ENCODE data around the gene AGRN. TPM values are rescaled to one million over a fixed set of nuclear protein-coding genes. Genes with fewer than 3 reads are reported as not detected.
"Not testable (repeated sequence)": the region's sequence is repeated elsewhere in the genome, so short reads cannot be mapped to it uniquely, and the experiment has no call there.

The AGRN gene
- total RNA-seq, 2 donors from 2014 or later = 18.8 to 26.8 TPM

- DNase-seq (ENCODE audit: low spot score) = no peak
- intact Hi-C loops (cut with DNase I) = loop anchor here in 1 of 2 donors (5.0 kb wide), 1 partner anchor 82 kb away; no protein-coding TSS in a partner anchor
Measured at GRCh38 chr1:980602-981395, 39.1 kb upstream of the AGRN start.

- intact Hi-C loops (cut with DNase I) = loop anchor here in 1 of 2 donors (5.0 kb wide), 1 partner anchor 81 kb away; no protein-coding TSS in a partner anchor
- DNase-seq (ENCODE audit: low spot score) = no peak
Measured at GRCh38 chr1:981491-981954, 38.4 kb upstream of the AGRN start.

- intact Hi-C loops (cut with DNase I) = loop anchor here in 1 of 2 donors (5.0 kb wide), 1 partner anchor 80 kb away; no protein-coding TSS in a partner anchor
- no peak for DNase-seq (ENCODE audit: low spot score)
Measured at GRCh38 chr1:981955-982558, 37.9 kb upstream of the AGRN start, which contains the start of gene PERM1. Gene PERM1, minus strand, starts transcription at chr1:982093. Its CDS starts 1,064 bp downstream, at chr1:981029.

GRCh38 chr1:982765-983436 is 37.0 kb upstream of the AGRN start:
- no peak for DNase-seq (ENCODE audit: low spot score)
- intact Hi-C loops (cut with DNase I) = loop anchor here in 1 of 2 donors (5.0 kb wide), 1 partner anchor 79 kb away; no protein-coding TSS in a partner anchor

- intact Hi-C loops (cut with DNase I) = loop anchor here in 1 of 2 donors (5.0 kb wide), 1 partner anchor 78 kb away; no protein-coding TSS in a partner anchor
- no peak for DNase-seq (ENCODE audit: low spot score)
Measured at GRCh38 chr1:983798-984475, 36.0 kb upstream of the AGRN start.

- intact Hi-C loops (cut with DNase I) = loop anchor here in 1 of 2 donors (5.0 kb wide), 1 partner anchor 78 kb away; no protein-coding TSS in a partner anchor
- DNase-seq (ENCODE audit: low spot score) = no peak
Measured at GRCh38 chr1:984476-984814, 35.5 kb upstream of the AGRN start.

GRCh38 chr1:985126-985525 is 34.8 kb upstream of the AGRN start:
- intact Hi-C loops (cut with DNase I) = no loop called here

GRCh38 chr1:988061-988460 is 31.9 kb upstream of the AGRN start:
- DNase-seq (ENCODE audit: low spot score); intact Hi-C loops (cut with DNase I): not testable (repeated sequence)

More at GRCh38 chr1:985126-985525, 34.8 kb upstream of the AGRN start:
- DNase-seq (ENCODE audit: low spot score) = no peak

GRCh38 chr1:991275-991674 is 28.6 kb upstream of the AGRN start:
- DNase-seq (ENCODE audit: low spot score); intact Hi-C loops (cut with DNase I): not testable (repeated sequence)

- intact Hi-C loops (cut with DNase I) = no loop called here
- no peak for DNase-seq (ENCODE audit: low spot score)
Measured at GRCh38 chr1:991895-992294, 28.0 kb upstream of the AGRN start.

- intact Hi-C loops (cut with DNase I) = no loop called here
- DNase-seq (ENCODE audit: low spot score) = no peak
Measured at GRCh38 chr1:992362-992761, 27.6 kb upstream of the AGRN start.

GRCh38 chr1:993379-993995 is 26.4 kb upstream of the AGRN start:
- DNase-seq (ENCODE audit: low spot score) = no peak
- intact Hi-C loops (cut with DNase I) = no loop called here

GRCh38 chr1:994546-994945 is 25.4 kb upstream of the AGRN start:
- DNase-seq (ENCODE audit: low spot score); intact Hi-C loops (cut with DNase I): not testable (repeated sequence)

GRCh38 chr1:995665-996633 is 24.0 kb upstream of the AGRN start:
- no peak for DNase-seq (ENCODE audit: low spot score)
- intact Hi-C loops (cut with DNase I) = no loop called here

GRCh38 chr1:996851-997712 is 22.8 kb upstream of the AGRN start:
- intact Hi-C loops (cut with DNase I) = loop anchor here in 1 of 2 donors (1.0 kb wide), 1 partner anchor 156 kb away; no protein-coding TSS in a partner anchor
- DNase-seq (ENCODE audit: low spot score) = no peak

GRCh38 chr1:997713-997992 is 22.3 kb upstream of the AGRN start:
- intact Hi-C loops (cut with DNase I) = loop anchor here in 1 of 2 donors (1.0 kb wide), 1 partner anchor 156 kb away; no protein-coding TSS in a partner anchor
- DNase-seq (ENCODE audit: low spot score) = no peak

Data from posterior vena cava (tissue), 2 donors.